ENCODE data around the gene FGF13.

Gene FGF13

GRCh38 chrX:138664016-138664415 is 47.5 kb downstream of the FGF13 start:
- no peak for DNase-seq (ENCODE audit: low spot score)

DNA sequence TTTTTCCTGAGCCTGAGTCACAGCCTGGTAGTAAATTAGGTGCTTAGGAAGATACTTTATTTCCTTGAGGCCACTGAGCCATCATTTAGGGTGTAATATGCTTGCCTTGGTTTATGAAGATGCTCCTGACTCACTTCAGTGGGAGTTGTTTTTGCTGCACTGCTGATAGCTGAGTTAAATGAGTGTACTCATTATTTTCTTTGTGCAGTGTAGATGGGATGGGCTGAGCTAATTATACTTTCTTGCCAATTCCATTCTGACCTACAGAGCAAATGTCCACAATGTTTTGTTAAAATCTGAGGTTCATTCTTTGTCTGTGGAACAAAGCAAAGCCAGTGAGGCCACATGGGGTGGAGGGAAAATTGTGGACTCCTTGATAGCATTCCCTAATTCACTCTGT is 60.0 kb downstream of the FGF13 start:
- DNase-seq (ENCODE audit: low spot score), result no peak

- DNase-seq (ENCODE audit: low spot score), result no peak
Observed at GRCh38 chrX:138648568-138648967, 62.9 kb downstream of the FGF13 start.

GRCh38 chrX:138638996-138639395 is 72.5 kb downstream of the FGF13 start:
- DNase-seq (ENCODE audit: low spot score), result no peak
